B cell (primary cell): ENCODE results near the gene BCL10. TPM values are rescaled to one million over a fixed set of nuclear protein-coding genes. Genes with fewer than 3 reads are reported as not detected.

Experiments
- ATAC-seq: fragments of 200-7000 bp; cut with Tn5 transposase; one replicate; pipeline ENCODE4 v1.10.0; 2021; ENCODE audit warnings: low read depth, mild to moderate bottlenecking, moderate number of reproducible peaks, moderate library complexity
- CTCF ChIA-PET: fragments of 350-600 bp; sonication (Branson Sonifier 250); formaldehyde crosslinking; loops from one replicate; lab custom pipeline; 2021; ENCODE audit warnings: antibody characterized with exemption, inconsistent platforms; lab: Charles Lee
- POLR2A ChIA-PET: fragments of 350-600 bp; sonication (Branson Sonifier 250); formaldehyde crosslinking; loops from one replicate; lab custom pipeline; 2021; ENCODE audit warnings: antibody characterized with exemption; lab: Charles Lee
- DNase-seq: peaks from one replicate; pipeline ENCODE4 v3.0.0; 2013
- H2AFZ ChIP-seq: 2 replicates; pipeline ENCODE4 v1.6.1; 2012; ENCODE audit warnings: mild to moderate bottlenecking, low read depth, low read length; ENCODE audit not compliant: insufficient read depth, poor library complexity, severe bottlenecking
- H3K27ac ChIP-seq, 2 donors: 1 replicate in 1 of 2; 2 replicates in 1 of 2; pipeline ENCODE4 v1.5.1; 2012 to 2013; ENCODE audit warnings: low read length in 2 of 2, mild to moderate bottlenecking in 2 of 2, moderate library complexity in 1 of 2
- H3K27me3 ChIP-seq, 4 experiments: fragments of 200-600 bp in 1 of 4; sonication (generic) in 1 of 4; replicated peaks in 1 of 4; 1 replicate in 2 of 4; 2 replicates in 2 of 4; pipeline versions ENCODE4 v1.6.1 to v1.7.0; 2013 to 2016; ENCODE audit warnings: low read length in 3 of 4, mild to moderate bottlenecking in 2 of 4, mixed read lengths in 1 of 4, moderate library complexity in 1 of 4; ENCODE audit not compliant: insufficient read depth in 4 of 4, control insufficient read depth in 3 of 4; ENCODE audit errors: control extremely low read depth in 1 of 4
- H3K36me3 ChIP-seq, 2 experiments: replicated peaks in 1 of 2; 1 replicate in 1 of 2; 2 replicates in 1 of 2; pipeline versions ENCODE4 v1.6.1 to v1.7.1; 2013; ENCODE audit warnings: low read length in 1 of 2; ENCODE audit not compliant: insufficient read depth in 2 of 2, control insufficient read depth in 1 of 2; ENCODE audit errors: control extremely low read depth in 1 of 2, extremely low read depth in 1 of 2
- H3K4me1 ChIP-seq, 2 donors: fragments of 200-600 bp in 1 of 2; sonication (generic) in 1 of 2; 1 replicate in 1 of 2; 2 replicates in 1 of 2; pipeline versions ENCODE4 v1.5.1 to v1.6.1; 2013 to 2017; ENCODE audit warnings: low read length in 2 of 2; ENCODE audit not compliant: control insufficient read depth in 2 of 2, insufficient read depth in 2 of 2
- H3K4me2 ChIP-seq: replicated peaks from 2 replicates; pipeline ENCODE3; 2012; ENCODE audit warnings: mild to moderate bottlenecking, low read depth, low read length; ENCODE audit not compliant: poor library complexity, severe bottlenecking
- H3K4me3 ChIP-seq, 5 experiments: fragments of 200-600 bp in 1 of 5; sonication (generic) in 1 of 5; 1 replicate in 3 of 5; 2 replicates in 2 of 5; pipeline versions ENCODE4 v1.5.1 to v1.7.0; 2011 to 2016; ENCODE audit warnings: low read length in 4 of 5, mild to moderate bottlenecking in 4 of 5, low read depth in 2 of 5, control low read depth in 1 of 5, moderate library complexity in 1 of 5; ENCODE audit not compliant: insufficient read depth in 1 of 5; ENCODE audit errors: control extremely low read depth in 1 of 5, extremely low read depth in 1 of 5
- H3K79me2 ChIP-seq: fragments of 200-600 bp; sonication (generic); one replicate; pipeline ENCODE4 v1.6.0; 2016; ENCODE audit warnings: low read length; ENCODE audit not compliant: control insufficient read depth, insufficient read depth
- H3K9ac ChIP-seq: fragments of 200-600 bp; sonication (generic); 2 replicates; pipeline ENCODE4 v1.6.1; 2017; ENCODE audit warnings: mild to moderate bottlenecking, low read length, moderate library complexity
- H3K9me3 ChIP-seq, 3 donors: one replicate each; pipeline versions ENCODE4 v1.6.1 to v1.7.1; 2013; ENCODE audit warnings: low read length in 2 of 3; ENCODE audit not compliant: control insufficient read depth in 2 of 3, insufficient read depth in 1 of 3; ENCODE audit errors: control extremely low read depth in 1 of 3
- H4K20me1 ChIP-seq: 2 replicates; pipeline ENCODE4 v1.6.0; 2012; ENCODE audit warnings: mild to moderate bottlenecking, low read length; ENCODE audit not compliant: insufficient read depth, control insufficient read depth, poor library complexity, severe bottlenecking
- H3K27ac Mint-ChIP-seq: one replicate; pipeline ENCODE4 v1.8.0; 2021; ENCODE audit warnings: mixed read lengths
- H3K27me3 Mint-ChIP-seq: one replicate; pipeline ENCODE4 v1.8.0; 2021; ENCODE audit warnings: mixed read lengths
- H3K4me1 Mint-ChIP-seq: one replicate; pipeline ENCODE4 v1.8.0; 2021; ENCODE audit warnings: mixed read lengths
- H3K4me3 Mint-ChIP-seq: one replicate; pipeline ENCODE4 v1.8.0; 2021; ENCODE audit warnings: mixed read lengths
- H3K9me3 Mint-ChIP-seq: one replicate; pipeline ENCODE4 v1.8.0; 2022; ENCODE audit warnings: mixed read lengths; ENCODE audit not compliant: insufficient read depth
- EZH2 ChIP-seq: IDR thresholded peaks from 2 replicates; pipeline ENCODE4 v1.6.1; 2012; ENCODE audit warnings: borderline replicate concordance, low read depth, mild to moderate bottlenecking, moderate library complexity, low read length; ENCODE audit not compliant: insufficient read depth, poor library complexity, severe bottlenecking
- WGBS: methylation state at CpG from one replicate; pipeline ENCODE4 v1.1.5; 2013; ENCODE audit warnings: missing lambda C conversion rate; ENCODE audit not compliant: insufficient coverage; 5-methylcytosine and 5-hydroxymethylcytosine counted together
- intact Hi-C: fragments of 100-400 bp; cut with micrococcal nuclease; formaldehyde crosslinking; loops from one replicate; pipeline ENCODE4 v1.10.0; 2022
- polyA plus RNA-seq: library from polyadenylated mRNA; depleted of rRNA; stranded (reverse); fragments of >200 nt; gene quantifications from 2 replicates; pipeline ENCODE4 v1.2.3, GENCODE V29; 2012
- total RNA-seq, 2 donors: library from RNA; stranded (reverse); fragments of 120-200 nt in 1 of 2; gene quantifications; 1 replicate in 1 of 2; 2 replicates in 1 of 2; pipeline versions ENCODE4 v1.2.3 to v1.2.4, GENCODE V29; 2013 to 2022
- TF ChIP-seq, protein P1 (sequence below): fragments of 200-600 bp; IDR thresholded peaks from one replicate; pipeline ENCODE4 v1.8.0; 2022; ENCODE audit warnings: antibody characterized with exemption, mild to moderate bottlenecking

The BCL10 gene
- total and polyA plus RNA-seq, 2 donors (not counting 1 experiment from before 2014, with no cell fraction given), result 26.2 to 60.5 TPM

GRCh38 chr1:85237613-85238012 is 38.8 kb downstream of the BCL10 start:
- intact Hi-C loops, result no loop called here
- no peak for ATAC-seq

DNA sequence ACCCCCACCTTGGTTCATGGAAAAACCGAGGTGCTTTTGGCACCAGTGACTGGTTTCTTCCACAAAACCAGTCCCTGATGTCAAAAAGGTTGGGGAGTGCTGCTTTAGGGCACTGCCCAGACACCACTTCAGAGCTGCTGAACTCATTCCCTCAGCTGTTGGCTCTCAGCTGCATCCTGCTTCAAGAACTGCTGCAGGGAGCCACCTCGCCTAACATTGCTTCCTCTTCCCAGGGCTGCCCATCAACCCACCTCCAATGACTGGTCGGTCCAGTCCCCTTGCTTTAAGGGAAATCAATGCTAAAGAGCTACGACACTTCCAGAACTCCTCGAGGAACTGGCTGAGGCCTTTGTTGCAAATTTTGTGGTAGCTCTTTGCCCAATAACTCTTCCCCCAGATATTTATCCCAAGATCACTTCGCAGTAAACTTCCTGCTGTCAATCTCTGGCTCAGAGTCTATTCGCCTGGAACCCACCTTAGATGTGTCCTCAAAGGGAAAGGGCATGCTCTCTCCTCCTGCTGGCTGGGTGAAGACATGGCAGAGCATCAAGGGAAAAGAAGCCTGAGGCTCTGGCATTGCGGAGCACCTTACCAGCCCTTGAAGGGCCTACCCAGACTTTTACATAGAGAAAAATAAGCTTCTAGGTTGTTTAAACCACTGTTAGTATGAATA is 46.0 kb downstream of the BCL10 start:
- WGBS, result 43% methylated on average over 6 of the region's 8 CpGs
- no peak for DNase-seq
- H3K36me3 ChIP-seq, result no peaks in the 10 kb centered on the region
- H3K4me3 ChIP-seq, result no peak overlapping the region
- peak; percentile 41 for ATAC-seq
- Mint-ChIP-seq H3K9me3 (no peaks in the 10 kb centered on the region), H3K27ac (no peak overlapping the region), H3K27me3 (peaks cover 20% of the 10 kb centered on the region), H3K4me3 (no peak overlapping the region), H3K4me1 (no peaks in the 10 kb centered on the region)
- intact Hi-C loops, result no loop called here
- CTCF ChIA-PET, result interaction anchor here (1.2 to 2.5 kb wide), 4 partner anchors 24 to 294 kb away, joined by 3 to 10 read pairs (median 4); no protein-coding TSS in a partner anchor
- TF ChIP-seq, protein P1, sequence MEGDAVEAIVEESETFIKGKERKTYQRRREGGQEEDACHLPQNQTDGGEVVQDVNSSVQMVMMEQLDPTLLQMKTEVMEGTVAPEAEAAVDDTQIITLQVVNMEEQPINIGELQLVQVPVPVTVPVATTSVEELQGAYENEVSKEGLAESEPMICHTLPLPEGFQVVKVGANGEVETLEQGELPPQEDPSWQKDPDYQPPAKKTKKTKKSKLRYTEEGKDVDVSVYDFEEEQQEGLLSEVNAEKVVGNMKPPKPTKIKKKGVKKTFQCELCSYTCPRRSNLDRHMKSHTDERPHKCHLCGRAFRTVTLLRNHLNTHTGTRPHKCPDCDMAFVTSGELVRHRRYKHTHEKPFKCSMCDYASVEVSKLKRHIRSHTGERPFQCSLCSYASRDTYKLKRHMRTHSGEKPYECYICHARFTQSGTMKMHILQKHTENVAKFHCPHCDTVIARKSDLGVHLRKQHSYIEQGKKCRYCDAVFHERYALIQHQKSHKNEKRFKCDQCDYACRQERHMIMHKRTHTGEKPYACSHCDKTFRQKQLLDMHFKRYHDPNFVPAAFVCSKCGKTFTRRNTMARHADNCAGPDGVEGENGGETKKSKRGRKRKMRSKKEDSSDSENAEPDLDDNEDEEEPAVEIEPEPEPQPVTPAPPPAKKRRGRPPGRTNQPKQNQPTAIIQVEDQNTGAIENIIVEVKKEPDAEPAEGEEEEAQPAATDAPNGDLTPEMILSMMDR, result peak; percentile 12
- TF ChIP-seq EZH2, result no peak
- POLR2A ChIA-PET, result no interaction called here
- H3K27me3 ChIP-seq, result peaks cover 0 to 2% (median 0%) of the 10 kb centered on the region in 4 experiments
- H2AFZ ChIP-seq, result no peak overlapping the region
- no peak overlapping the region for H3K9ac ChIP-seq
- H3K4me2 ChIP-seq, result no peak overlapping the region
- H3K9me3 ChIP-seq, result no peaks in the 10 kb centered on the region
- no peaks in the 10 kb centered on the region for H3K79me2 ChIP-seq
- no peak overlapping the region for H3K27ac ChIP-seq
- no peaks in the 10 kb centered on the region for H3K4me1 ChIP-seq
- no peaks in the 10 kb centered on the region for H4K20me1 ChIP-seq

More at GRCh38 chr1:85237613-85238012, 38.8 kb downstream of the BCL10 start:
- no peak for TF ChIP-seq EZH2
- TF ChIP-seq, protein P1, result no peak
- Mint-ChIP-seq H3K27me3 (peaks cover 22% of the 10 kb centered on the region), H3K27ac (no peak overlapping the region), H3K4me3 (no peak overlapping the region), H3K9me3 (no peaks in the 10 kb centered on the region), H3K4me1 (peaks cover 1% of the 10 kb centered on the region)
- Histone ChIP-seq H3K4me1 (no peaks in the 10 kb centered on the region), H3K4me3 (no peak overlapping the region), H3K36me3 (no peaks in the 10 kb centered on the region), H3K27ac (no peak overlapping the region), H3K4me2 (no peak overlapping the region), H3K9me3 (no peaks in the 10 kb centered on the region), H2AFZ (no peak overlapping the region), H4K20me1 (no peaks in the 10 kb centered on the region), H3K27me3 (peaks cover 0 to 7% (median 4%) of the 10 kb centered on the region in 4 experiments), H3K79me2 (no peaks in the 10 kb centered on the region), H3K9ac (no peak overlapping the region)
- ChIA-PET POLR2A (no interaction called here), CTCF (no interaction called here)
- DNase-seq, result no peak
- WGBS, result 83% methylated on average over 1 of the region's 1 CpG
